ENCODE results near the gene ERCC6L.

Gene ERCC6L

GRCh38 chrX:72169008-72169728 is 69.7 kb downstream of the ERCC6L start:
- DNase-seq (ENCODE audit: low read depth): peak; percentile 14

- no peak for DNase-seq (ENCODE audit: low read depth)
Measured at GRCh38 chrX:72165551-72165950, 73.3 kb downstream of the ERCC6L start.

- DNase-seq (ENCODE audit: low read depth): no peak
Measured at GRCh38 chrX:72159769-72160168, 79.1 kb downstream of the ERCC6L start.

- no peak for DNase-seq (ENCODE audit: low read depth)
Measured at GRCh38 chrX:72158773-72159172, 80.1 kb downstream of the ERCC6L start.
